Kidney (tissue), 14 donors: Measurements from ENCODE around the gene SCIMP. TPM values are rescaled to one million over a fixed set of nuclear protein-coding genes. Genes with fewer than 3 reads are reported as not detected.

Experiments
- DNase-seq, 5 donors: peaks; one replicate each; pipeline ENCODE4 v3.0.0-alpha.2; 2013 to 2020
- FAIRE-seq: peaks from 2 replicates; lab custom pipeline; 2012; peaks lifted over from hg19 to GRCh38; lab: Jason Lieb, UNC
- H3K27ac ChIP-seq, 2 donors: one replicate each; pipeline ENCODE4 v1.7.0; 2013; ENCODE audit warnings: low read depth in 2 of 2, low read length in 2 of 2, inconsistent platforms in 1 of 2
- H3K27me3 ChIP-seq: one replicate; pipeline ENCODE4 v1.7.1; 2013; ENCODE audit warnings: low read length, inconsistent platforms; ENCODE audit not compliant: control insufficient read depth, insufficient read depth
- H3K36me3 ChIP-seq, 3 donors: one replicate each; pipeline versions ENCODE4 v1.7.0 to v1.7.1; 2013; ENCODE audit warnings: low read length in 3 of 3, control low read depth in 1 of 3, inconsistent platforms in 1 of 3; ENCODE audit not compliant: insufficient read depth in 3 of 3, control insufficient read depth in 2 of 3
- H3K4me1 ChIP-seq, 3 donors: one replicate each; pipeline versions ENCODE4 v1.7.0 to v1.7.1; 2013; ENCODE audit warnings: low read length in 3 of 3, inconsistent platforms in 1 of 3, low read depth in 1 of 3; ENCODE audit not compliant: control insufficient read depth in 2 of 3, insufficient read depth in 2 of 3
- H3K4me3 ChIP-seq, 3 donors: one replicate each; pipeline versions ENCODE4 v1.7.0 to v1.8.1; 2013; ENCODE audit warnings: low read length in 3 of 3, control low read depth in 1 of 3, inconsistent platforms in 1 of 3
- H3K9ac ChIP-seq, 3 donors: one replicate each; pipeline versions ENCODE4 v1.7.0 to v1.7.1; 2013; ENCODE audit warnings: low read length in 3 of 3, control low read depth in 1 of 3, inconsistent platforms in 1 of 3
- H3K9me3 ChIP-seq, 3 donors: one replicate each; pipeline versions ENCODE4 v1.7.0 to v1.7.1; 2013; ENCODE audit warnings: low read length in 3 of 3, control low read depth in 1 of 3, inconsistent platforms in 1 of 3; ENCODE audit not compliant: control insufficient read depth in 2 of 3, insufficient read depth in 1 of 3
- intact Hi-C: fragments of 100-400 bp; cut with DNase I; formaldehyde crosslinking; loops from one replicate; pipeline ENCODE4 v1.11.1; 2022
- polyA plus RNA-seq: library from polyadenylated mRNA; stranded (reverse); fragments of 350-450 nt; fragmentation: Illumina TruSeq; extraction: RNeasy Lipid Tissue Mini Kit (QIAGEN cat#74804); gene quantifications from one replicate; pipeline ENCODE4 v1.2.3, GENCODE V29; 2014; ENCODE audit warnings: low read depth, low replicate concordance; ENCODE audit not compliant: insufficient read depth
- total RNA-seq: library from RNA; stranded (reverse); fragmentation: NEBNext Ultra II Directional; extraction: Animal tissue kit (Norgen Biotek cat#: 25700); gene quantifications from one replicate; pipeline ENCODE4 v1.2.1, GENCODE V29; 2021
- TF ChIP-seq, protein P1 (sequence below): IDR thresholded peaks from 3 replicates; pipeline ENCODE4 v1.5.1; 2012; ENCODE audit warnings: mild to moderate bottlenecking, moderate library complexity, borderline replicate concordance; ENCODE audit not compliant: insufficient read depth; ENCODE audit errors: extremely low read depth
- donor health status: control.
- donor health status: control.
- donor health status: control.
- donor health status: control.
- donor health status: control.
- donor health status: DM: yes; HTN: yes; CAD: no.
- donor health status: Normal renal cell carcinoma (clear cell type).

The SCIMP gene
- total and polyA plus RNA-seq, 2 donors from 2014 or later, result 0.37 to 7.6 TPM

- FAIRE-seq, result no peak
- Histone ChIP-seq H3K4me3 (no peak overlapping the region), H3K27me3 (no peaks in the 10 kb centered on the region), H3K9me3 (peaks cover 0 to 11% (median 1%) of the 10 kb centered on the region in 3 donors), H3K9ac (no peak overlapping the region), H3K36me3 (peaks cover 0 to 4% (median 0%) of the 10 kb centered on the region in 3 donors), H3K27ac (no peak overlapping the region), H3K4me1 (peaks cover 0 to 9% (median 4%) of the 10 kb centered on the region in 3 donors)
- intact Hi-C loops, result no loop called here
- DNase-seq, result no peak
- TF ChIP-seq, protein P1, sequence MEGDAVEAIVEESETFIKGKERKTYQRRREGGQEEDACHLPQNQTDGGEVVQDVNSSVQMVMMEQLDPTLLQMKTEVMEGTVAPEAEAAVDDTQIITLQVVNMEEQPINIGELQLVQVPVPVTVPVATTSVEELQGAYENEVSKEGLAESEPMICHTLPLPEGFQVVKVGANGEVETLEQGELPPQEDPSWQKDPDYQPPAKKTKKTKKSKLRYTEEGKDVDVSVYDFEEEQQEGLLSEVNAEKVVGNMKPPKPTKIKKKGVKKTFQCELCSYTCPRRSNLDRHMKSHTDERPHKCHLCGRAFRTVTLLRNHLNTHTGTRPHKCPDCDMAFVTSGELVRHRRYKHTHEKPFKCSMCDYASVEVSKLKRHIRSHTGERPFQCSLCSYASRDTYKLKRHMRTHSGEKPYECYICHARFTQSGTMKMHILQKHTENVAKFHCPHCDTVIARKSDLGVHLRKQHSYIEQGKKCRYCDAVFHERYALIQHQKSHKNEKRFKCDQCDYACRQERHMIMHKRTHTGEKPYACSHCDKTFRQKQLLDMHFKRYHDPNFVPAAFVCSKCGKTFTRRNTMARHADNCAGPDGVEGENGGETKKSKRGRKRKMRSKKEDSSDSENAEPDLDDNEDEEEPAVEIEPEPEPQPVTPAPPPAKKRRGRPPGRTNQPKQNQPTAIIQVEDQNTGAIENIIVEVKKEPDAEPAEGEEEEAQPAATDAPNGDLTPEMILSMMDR, result no peak
Observed at GRCh38 chr17:5194346-5194745, 40.3 kb downstream of the SCIMP start.

DNA sequence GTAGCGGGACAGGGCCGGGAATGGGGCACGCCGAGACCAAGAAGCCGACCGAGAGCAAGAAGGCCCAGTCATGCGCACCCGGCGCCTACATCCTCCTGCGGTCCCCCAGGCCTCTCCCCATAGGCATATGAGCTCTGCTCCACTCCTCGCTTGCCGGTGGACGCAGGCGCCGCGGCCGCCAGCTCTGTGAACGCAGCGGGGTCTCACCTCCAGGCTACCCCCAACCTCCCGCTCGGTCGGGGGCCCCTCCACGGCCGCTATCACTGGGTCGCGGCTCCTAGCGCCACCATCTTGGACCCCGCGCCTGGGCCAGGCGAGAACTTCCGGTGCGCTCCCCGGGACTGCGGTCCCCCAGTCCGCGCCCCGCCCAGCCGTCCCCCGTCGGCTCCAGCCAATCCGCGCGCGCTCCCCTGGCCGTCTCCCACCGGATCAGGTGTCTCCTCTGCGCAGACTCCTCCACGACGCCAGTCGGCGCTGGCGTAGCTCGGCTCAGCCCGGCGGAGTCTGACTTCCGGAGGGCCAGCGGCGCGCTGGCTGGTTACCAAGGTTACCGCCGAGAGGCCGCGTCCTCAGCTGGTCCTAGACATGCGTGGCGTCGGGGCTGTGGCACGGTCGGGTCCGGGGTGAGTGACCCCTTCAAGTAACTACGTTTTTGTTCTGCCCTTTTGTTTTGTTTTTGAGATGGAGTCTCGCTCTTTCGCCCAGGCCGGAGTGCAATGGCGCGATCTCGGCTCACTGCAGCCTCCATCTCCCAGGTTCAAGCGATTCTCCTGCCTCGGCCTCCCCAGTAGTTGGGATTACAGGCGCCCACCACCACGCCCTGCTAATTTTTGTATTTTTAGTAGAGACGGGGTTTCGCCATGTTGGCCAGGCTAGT, 42.9 kb downstream of the SCIMP start, which contains the start of gene ZNF594:
ZNF594 (minus strand) TSS at position 328 of the 877 bp plus-strand sequence. CDS start 7,612 bp downstream, outside the sequence.
- intact Hi-C loops, result no loop called here
- H3K4me3 ChIP-seq, result peak within 1 kb of the TSS; percentile 85 to 98 (median 90)
- H3K27ac ChIP-seq, result peak within 1 kb of the TSS; percentile 3 to 32
- DNase-seq (peak; percentile 98 to 99 (median 98)), FAIRE-seq (no peak)
- no peaks in the 10 kb centered on the region for H3K27me3 ChIP-seq
- peaks cover 0 to 9% (median 4%) of the 10 kb centered on the region in 3 donors for H3K4me1 ChIP-seq
- TF ChIP-seq, protein P1, result peak; percentile 64
- peaks cover 1 to 25% (median 4%) of the 10 kb centered on the region in 3 donors for H3K9me3 ChIP-seq
- H3K9ac ChIP-seq, result peak within 1 kb of the TSS; percentile 42 to 94 (median 83)
- peaks cover 0 to 4% (median 0%) of the 10 kb centered on the region in 3 donors for H3K36me3 ChIP-seq

DNA sequence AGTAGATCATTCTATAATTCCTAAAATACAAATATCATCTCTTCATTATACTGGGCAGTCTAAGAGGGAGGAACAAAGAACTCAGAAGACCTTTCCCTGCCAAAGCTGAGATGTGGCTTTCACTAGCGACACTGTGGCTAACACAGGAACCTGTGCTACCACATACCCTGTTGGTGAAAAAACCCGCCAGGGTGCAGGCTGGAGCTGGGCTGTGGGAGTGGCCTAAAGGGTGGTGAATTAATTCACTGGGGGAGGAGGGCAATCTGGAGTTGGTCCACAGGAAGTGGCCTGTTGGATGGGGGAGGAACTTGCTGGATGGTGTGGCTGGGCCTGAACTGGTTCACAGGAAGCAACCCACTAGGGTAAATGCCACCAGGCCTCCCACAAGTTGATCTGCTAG, 50.4 kb downstream of the SCIMP start:
- Histone ChIP-seq H3K9ac (no peak overlapping the region), H3K36me3 (peaks cover 0 to 4% (median 3%) of the 10 kb centered on the region in 3 donors), H3K9me3 (peaks cover 15 to 86% (median 47%) of the 10 kb centered on the region in 3 donors), H3K27ac (no peak overlapping the region), H3K4me1 (no peaks in the 10 kb centered on the region), H3K4me3 (no peak overlapping the region), H3K27me3 (no peaks in the 10 kb centered on the region)
- intact Hi-C loops, result loop anchor here (5.0 kb wide), 1 partner anchor 92 kb away; no protein-coding TSS in a partner anchor
- TF ChIP-seq, protein P1, result no peak
- no peak for DNase-seq
- no peak for FAIRE-seq
